ENCODE results near the gene ATP6V0E1. TPM values are rescaled to one million over a fixed set of nuclear protein-coding genes. Genes with fewer than 3 reads are reported as not detected.
"Not testable (repeated sequence)": the region's sequence is repeated elsewhere in the genome, so short reads cannot be mapped to it uniquely, and the experiment has no call there.

Gene ATP6V0E1
- total and polyA plus RNA-seq, 8 donors, result 18.0 to 328 (median 133) TPM

GRCh38 chr5:173045474-173045873 lies 61.9 kb downstream of the ATP6V0E1 start:
- intact Hi-C loops (cut with DNase I; ENCODE audit: low total_unique reads), result no loop called here
- peak; percentile 41 to 62 for DNase-seq
- Histone ChIP-seq H3K27ac (no peak overlapping the region), H3K4me1 (peaks cover 0 to 7% (median 5%) of the 10 kb centered on the region in 4 donors), H3K9me3 (peaks cover 0 to 3% (median 0%) of the 10 kb centered on the region in 4 donors), H3K36me3 (no peaks in the 10 kb centered on the region), H3K27me3 (no peaks in the 10 kb centered on the region), H3K4me3 (no peak overlapping the region)
- TF ChIP-seq POLR2A (IDR thresholded peaks at IDR 0.05) (no peak), EP300 (IDR thresholded peaks at IDR 0.05) (no peak), POLR2AphosphoS5 (IDR thresholded peaks at IDR 0.05) (no peak), CTCF (IDR thresholded peaks at IDR 0.05) (no peak)
- 19 to 41% (median 26%) methylated on average over 8 of the region's 8 CpGs for WGBS, 5 donors

- H3K27me3 ChIP-seq; H3K4me3 ChIP-seq; H3K27ac ChIP-seq; H3K36me3 ChIP-seq; H3K4me1 ChIP-seq; H3K9me3 ChIP-seq; intact Hi-C loops (cut with DNase I; ENCODE audit: low total_unique reads): not testable (repeated sequence)
- peak in 1 of 2 donors; percentile 33 for DNase-seq
- WGBS, 5 donors, result 46 to 70% (median 54%) methylated on average over 12 of the region's 12 CpGs
These were observed 63.7 kb downstream of the ATP6V0E1 start for GRCh38 chr5:173047096-173047837.

- TF ChIP-seq CTCF (IDR thresholded peaks at IDR 0.05), result no peak
- no peak for TF ChIP-seq EP300 (IDR thresholded peaks at IDR 0.05)
- Histone ChIP-seq H3K27ac (no peak overlapping the region), H3K9me3 (no peaks in the 10 kb centered on the region), H3K36me3 (no peaks in the 10 kb centered on the region), H3K4me1 (peaks cover 0 to 7% (median 5%) of the 10 kb centered on the region in 4 donors), H3K27me3 (no peaks in the 10 kb centered on the region), H3K4me3 (no peak overlapping the region)
- no peak for DNase-seq
- intact Hi-C loops (cut with DNase I; ENCODE audit: low total_unique reads), result no loop called here
- whole genome bisulfite sequencing, 5 donors, result 46 to 66% (median 58%) methylated on average over 6 of the region's 6 CpGs
These were observed 64.2 kb downstream of the ATP6V0E1 start for GRCh38 chr5:173047838-173048105.

GRCh38 chr5:173050791-173051190 lies 67.2 kb downstream of the ATP6V0E1 start:
- intact Hi-C loops (cut with DNase I; ENCODE audit: low total_unique reads), result loop anchor here (10.0 kb wide), 1 partner anchor 66 kb away; the partner anchor contains the start of gene ATP6V0E1

More at GRCh38 chr5:173050791-173051190, 67.2 kb downstream of the ATP6V0E1 start:
- H3K36me3 ChIP-seq, result no peaks in the 10 kb centered on the region
- WGBS, 5 donors, result 61 to 76% (median 67%) methylated on average over 2 of the region's 2 CpGs
- no peaks in the 10 kb centered on the region for H3K27me3 ChIP-seq
- no peak for DNase-seq
- no peak overlapping the region for H3K27ac ChIP-seq
- TF ChIP-seq POLR2A (IDR thresholded peaks at IDR 0.05) (no peak), POLR2AphosphoS5 (IDR thresholded peaks at IDR 0.05) (no peak), EP300 (IDR thresholded peaks at IDR 0.05) (no peak), CTCF (IDR thresholded peaks at IDR 0.05) (no peak)
- peaks cover 0 to 13% (median 8%) of the 10 kb centered on the region in 4 donors for H3K4me1 ChIP-seq
- no peaks in the 10 kb centered on the region for H3K9me3 ChIP-seq
- no peak overlapping the region for H3K4me3 ChIP-seq

Measured in stomach (tissue), 9 donors.